Measurements from ENCODE around the gene VPS13D. TPM values are rescaled to one million over a fixed set of nuclear protein-coding genes. Genes with fewer than 3 reads are reported as not detected.

Gene VPS13D
- total RNA-seq, 1 donor from 2014 or later = 25.8 TPM

GRCh38 chr1:12544992-12545391, 315.2 kb downstream of the VPS13D start:
- Histone ChIP-seq H3K36me3 (ENCODE audit: control insufficient read depth, insufficient read depth, low read length) (no peaks in the 10 kb centered on the region), H3K4me3 (ENCODE audit: low read depth, low read length) (no peak overlapping the region), H3K27me3 (ENCODE audit: control insufficient read depth, insufficient read depth, low read length) (peaks cover 15% of the 10 kb centered on the region)
- FAIRE-seq (no peak), DNase-seq (ENCODE audit: low read depth) (no peak)
- TF ChIP-seq CTCF (IDR thresholded peaks at IDR 0.05; ENCODE audit: insufficient read depth, low read length, severe bottlenecking) = no peak

GRCh38 chr1:12546771-12547585, 317.1 kb downstream of the VPS13D start:
- peaks cover 13% of the 10 kb centered on the region for H3K27me3 ChIP-seq (ENCODE audit: control insufficient read depth, insufficient read depth, low read length)
- H3K36me3 ChIP-seq (ENCODE audit: control insufficient read depth, insufficient read depth, low read length) = no peaks in the 10 kb centered on the region
- no peak for TF ChIP-seq CTCF (IDR thresholded peaks at IDR 0.05; ENCODE audit: insufficient read depth, low read length, severe bottlenecking)
- FAIRE-seq = no peak
- DNase-seq (ENCODE audit: low read depth) = no peak
- no peak overlapping the region for H3K4me3 ChIP-seq (ENCODE audit: low read depth, low read length)

- H3K36me3 ChIP-seq (ENCODE audit: control insufficient read depth, insufficient read depth, low read length) = no peaks in the 10 kb centered on the region
- no peak for FAIRE-seq
- no peak for DNase-seq (ENCODE audit: low read depth)
- TF ChIP-seq CTCF (IDR thresholded peaks at IDR 0.05; ENCODE audit: insufficient read depth, low read length, severe bottlenecking) = no peak
- peaks cover 13% of the 10 kb centered on the region for H3K27me3 ChIP-seq (ENCODE audit: control insufficient read depth, insufficient read depth, low read length)
- H3K4me3 ChIP-seq (ENCODE audit: low read depth, low read length) = no peak overlapping the region
These were observed 317.9 kb downstream of the VPS13D start for GRCh38 chr1:12547586-12548225.

GRCh38 chr1:12548279-12548972, 318.6 kb downstream of the VPS13D start:
- FAIRE-seq (no peak), DNase-seq (ENCODE audit: low read depth) (no peak)
- no peak for TF ChIP-seq CTCF (IDR thresholded peaks at IDR 0.05; ENCODE audit: insufficient read depth, low read length, severe bottlenecking)

GRCh38 chr1:12548973-12549459, 319.2 kb downstream of the VPS13D start:
- Histone ChIP-seq H3K27me3 (ENCODE audit: control insufficient read depth, insufficient read depth, low read length) (peaks cover 15% of the 10 kb centered on the region), H3K36me3 (ENCODE audit: control insufficient read depth, insufficient read depth, low read length) (no peaks in the 10 kb centered on the region), H3K4me3 (ENCODE audit: low read depth, low read length) (no peak overlapping the region)
- no peak for TF ChIP-seq CTCF (IDR thresholded peaks at IDR 0.05; ENCODE audit: insufficient read depth, low read length, severe bottlenecking)
- DNase-seq (ENCODE audit: low read depth) = no peak
- no peak for FAIRE-seq

More at GRCh38 chr1:12548279-12548972, 318.6 kb downstream of the VPS13D start:
- H3K27me3 ChIP-seq (ENCODE audit: control insufficient read depth, insufficient read depth, low read length) = peaks cover 15% of the 10 kb centered on the region
- no peaks in the 10 kb centered on the region for H3K36me3 ChIP-seq (ENCODE audit: control insufficient read depth, insufficient read depth, low read length)
- no peak overlapping the region for H3K4me3 ChIP-seq (ENCODE audit: low read depth, low read length)

Data from bronchial epithelial cell (primary cell).